Sigmoid colon (tissue), 7 donors: Measurements from ENCODE around the gene ABHD16A. TPM values are rescaled to one million over a fixed set of nuclear protein-coding genes. Genes with fewer than 3 reads are reported as not detected.

Experiments used
- DNase-seq: peaks from one replicate; pipeline ENCODE4 v3.0.0-alpha.2; 2019
- H3K27ac ChIP-seq, 4 donors: fragments of 200-600 bp; sonication (generic); one replicate each; pipeline ENCODE4 v1.5.1; 2016 to 2019; ENCODE audit warnings: mild to moderate bottlenecking in 1 of 4
- H3K27me3 ChIP-seq, 3 donors: fragments of 200-600 bp; sonication (generic); one replicate each; pipeline ENCODE4 v1.5.1; 2019; ENCODE audit warnings: mild to moderate bottlenecking in 1 of 3
- H3K36me3 ChIP-seq, 4 donors: fragments of 200-600 bp; sonication (generic); one replicate each; pipeline ENCODE4 v1.5.1; 2016 to 2019
- H3K4me1 ChIP-seq, 4 donors: fragments of 200-600 bp; sonication (generic); one replicate each; pipeline ENCODE4 v1.5.1; 2017 to 2019
- H3K4me3 ChIP-seq, 4 donors: fragments of 200-600 bp; sonication (generic); one replicate each; pipeline ENCODE4 v1.5.1; 2017 to 2019; ENCODE audit warnings: mild to moderate bottlenecking in 2 of 4, moderate library complexity in 1 of 4
- H3K9me3 ChIP-seq, 4 donors: fragments of 200-600 bp in 3 of 4; sonication (generic) in 3 of 4; one replicate each; pipeline versions ENCODE4 v1.5.1 to v1.6.1; 2013 to 2019
- CTCF ChIP-seq, 4 experiments: fragments of 450-650 bp in 3 of 4; fragments of 200-600 bp in 1 of 4; IDR thresholded peaks; one replicate each; pipeline ENCODE4 v1.5.1; 2016 to 2019; ENCODE audit warnings: antibody characterized with exemption in 4 of 4, mild to moderate bottlenecking in 3 of 4, moderate library complexity in 2 of 4
- EP300 ChIP-seq, 4 donors: sonication (generic); formaldehyde crosslinking; IDR thresholded peaks; one replicate each; pipeline ENCODE4 v1.6.1; 2017; ENCODE audit warnings: antibody characterized with exemption in 4 of 4
- POLR2A ChIP-seq, 2 donors: fragments of 450-650 bp; IDR thresholded peaks; one replicate each; pipeline ENCODE4 v1.6.1; 2016; ENCODE audit warnings: antibody characterized with exemption in 2 of 2, mild to moderate bottlenecking in 2 of 2, moderate library complexity in 2 of 2
- POLR2AphosphoS5 ChIP-seq, 4 donors: sonication (generic); formaldehyde crosslinking; IDR thresholded peaks; one replicate each; pipeline ENCODE4 v1.6.1; 2017; ENCODE audit warnings: antibody characterized with exemption in 4 of 4
- WGBS, 2 donors: extraction: QIAGEN DNeasy Blood & Tissue Kit; methylation state at CpG; one replicate each; pipeline ENCODE4 v1.1.7; 2013; 5-methylcytosine and 5-hydroxymethylcytosine counted together
- intact Hi-C: fragments of 100-400 bp; cut with DNase I; formaldehyde crosslinking; loops from one replicate; pipeline ENCODE4 v1.15.1; 2023
- polyA plus RNA-seq, 3 donors: library from polyadenylated mRNA; stranded (reverse); fragments of 200-250 nt; gene quantifications; one replicate each; pipeline ENCODE4 v1.2.3, GENCODE V29; 2013
- total RNA-seq, 4 donors: library from RNA; depleted of rRNA; stranded (reverse); fragments of >200 nt; gene quantifications; one replicate each; pipeline ENCODE4 v1.1.0, GENCODE V29; 2016
- donor health status: healthy with polysubstance abuse.
- donor health status: Bipolar disorder and iron deficiency.
- donor health status: healthy.

The ABHD16A gene
- total and polyA plus RNA-seq, 7 donors = 16.9 to 63.4 (median 40.3) TPM

GRCh38 chr6:31701666-31702404, 1.3 kb downstream of the ABHD16A start:
- Histone ChIP-seq H3K4me3 (peak overlapping the region; percentile 66 to 92 (median 80)), H3K4me1 (peaks cover 0 to 36% (median 22%) of the 10 kb centered on the region in 4 donors), H3K9me3 (no peaks in the 10 kb centered on the region), H3K36me3 (peaks cover 0 to 38% (median 13%) of the 10 kb centered on the region in 4 donors), H3K27me3 (no peaks in the 10 kb centered on the region), H3K27ac (peak overlapping the region; percentile 94 to 99 (median 97))
- DNase-seq = no peak
- TF ChIP-seq POLR2AphosphoS5 (IDR thresholded peaks at IDR 0.05) (no peak), EP300 (IDR thresholded peaks at IDR 0.05) (no peak), POLR2A (IDR thresholded peaks at IDR 0.05) (no peak), CTCF (IDR thresholded peaks at IDR 0.05) (no peak)
- WGBS, 2 donors = 24 to 30% methylated on average over 7 of the region's 7 CpGs
- intact Hi-C loops = loop anchor here (10.0 kb wide), 1 partner anchor 157 kb away; the partner anchor contains the start of genes ATP6V1G2, DDX39B and NFKBIL1

DNA sequence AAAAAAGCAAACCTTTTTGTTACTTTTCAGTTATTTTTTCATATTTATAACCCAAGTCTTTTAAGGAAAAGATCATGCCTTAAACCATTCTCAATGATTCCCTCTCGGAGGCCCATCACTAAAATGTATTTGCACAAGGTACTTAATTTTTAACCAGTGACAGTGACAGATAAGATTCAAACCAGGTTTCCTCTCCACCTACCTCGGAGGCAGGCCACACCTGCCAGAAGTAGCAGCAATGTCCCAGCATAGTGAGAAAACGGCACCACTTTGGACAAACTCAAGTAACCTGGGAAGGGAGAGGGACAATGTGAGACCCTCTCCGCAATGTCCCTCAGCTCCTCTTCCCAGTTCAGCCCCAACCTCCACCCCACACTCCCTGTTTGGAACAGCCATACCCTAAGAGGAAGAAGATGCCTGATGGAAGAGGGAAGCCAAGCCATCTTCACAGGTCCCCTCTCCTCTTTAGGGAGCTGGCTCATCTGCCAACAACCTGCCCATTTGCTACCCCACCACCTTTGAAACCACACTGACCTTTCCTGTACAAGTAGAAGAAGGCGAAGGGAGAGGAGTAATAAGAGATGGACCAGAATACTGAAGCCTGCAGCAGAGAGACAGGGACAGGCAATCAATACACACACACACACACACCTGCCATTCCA, 2.3 kb downstream of the ABHD16A start:
- intact Hi-C loops = loop anchor here (10.0 kb wide), 1 partner anchor 156 kb away; the partner anchor contains the start of genes ATP6V1G2, DDX39B and NFKBIL1
- 49 to 73% methylated on average over 5 of the region's 5 CpGs for WGBS, 2 donors

GRCh38 chr6:31697555-31697954, 5.6 kb downstream of the ABHD16A start:
- no peak for DNase-seq
- H3K9me3 ChIP-seq = no peaks in the 10 kb centered on the region
- no peak overlapping the region for H3K27ac ChIP-seq
- peaks cover 0 to 29% (median 19%) of the 10 kb centered on the region in 4 donors for H3K4me1 ChIP-seq
- H3K4me3 ChIP-seq = no peak overlapping the region
- intact Hi-C loops = no loop called here
- TF ChIP-seq CTCF (IDR thresholded peaks at IDR 0.05) (no peak), POLR2A (IDR thresholded peaks at IDR 0.05) (no peak), POLR2AphosphoS5 (IDR thresholded peaks at IDR 0.05) (no peak), EP300 (IDR thresholded peaks at IDR 0.05) (no peak)
- WGBS, 2 donors = 61 to 62% methylated on average over 3 of the region's 3 CpGs
- no peaks in the 10 kb centered on the region for H3K27me3 ChIP-seq
- peaks cover 20 to 80% (median 46%) of the 10 kb centered on the region in 4 donors for H3K36me3 ChIP-seq

More for the DNA sequence above, 2.3 kb downstream of the ABHD16A start:
- Histone ChIP-seq H3K27me3 (no peaks in the 10 kb centered on the region), H3K36me3 (peaks cover 0 to 47% (median 20%) of the 10 kb centered on the region in 4 donors), H3K27ac (peak overlapping the region in 1 of 4 donors; percentile 94), H3K4me3 (no peak overlapping the region), H3K4me1 (peaks cover 0 to 36% (median 22%) of the 10 kb centered on the region in 4 donors), H3K9me3 (no peaks in the 10 kb centered on the region)
- no peak for DNase-seq
- TF ChIP-seq CTCF (IDR thresholded peaks at IDR 0.05) (no peak), EP300 (IDR thresholded peaks at IDR 0.05) (no peak), POLR2A (IDR thresholded peaks at IDR 0.05) (no peak), POLR2AphosphoS5 (IDR thresholded peaks at IDR 0.05) (no peak)

- no peak for TF ChIP-seq CTCF (IDR thresholded peaks at IDR 0.05)
- no peak for TF ChIP-seq POLR2AphosphoS5 (IDR thresholded peaks at IDR 0.05)
- no peak for TF ChIP-seq EP300 (IDR thresholded peaks at IDR 0.05)
- TF ChIP-seq POLR2A (IDR thresholded peaks at IDR 0.05) = no peak
- no peaks in the 10 kb centered on the region for H3K27me3 ChIP-seq
- peaks cover 48 to 97% (median 74%) of the 10 kb centered on the region in 4 donors for H3K36me3 ChIP-seq
- no peaks in the 10 kb centered on the region for H3K4me1 ChIP-seq
- DNase-seq = no peak
- H3K9me3 ChIP-seq = no peaks in the 10 kb centered on the region
- no peak overlapping the region for H3K27ac ChIP-seq
- intact Hi-C loops = no loop called here
- no peak overlapping the region for H3K4me3 ChIP-seq
- WGBS, 2 donors = 93% methylated on average over 6 of the region's 6 CpGs
These were observed 9.6 kb downstream of the ABHD16A start for GRCh38 chr6:31693535-31693934.
